Lower lobe of right lung (tissue), 2 donors: Measurements from ENCODE around the gene COQ10B. TPM values are rescaled to one million over a fixed set of nuclear protein-coding genes. Genes with fewer than 3 reads are reported as not detected.
"Not testable (repeated sequence)": the region's sequence is repeated elsewhere in the genome, so short reads cannot be mapped to it uniquely, and the experiment has no call there.

Experiments
- ATAC-seq, 2 donors: fragments of 200-7000 bp; cut with Tn5 transposase; one replicate each; pipeline ENCODE4 v1.9.1; 2020 to 2022; ENCODE audit warnings: mild to moderate bottlenecking in 2 of 2, moderate library complexity in 2 of 2
- DNase-seq: peaks from one replicate; pipeline ENCODE4 v3.0.0-alpha.2; 2020
- H3K27ac ChIP-seq: fragments of 200-600 bp; one replicate; pipeline ENCODE4 v1.8.0; 2022
- H3K27me3 ChIP-seq: fragments of 200-600 bp; one replicate; pipeline ENCODE4 v1.8.0; 2022; ENCODE audit warnings: low read depth
- H3K36me3 ChIP-seq: fragments of 200-600 bp; one replicate; pipeline ENCODE4 v1.8.0; 2022; ENCODE audit warnings: mild to moderate bottlenecking
- H3K4me1 ChIP-seq: fragments of 200-600 bp; one replicate; pipeline ENCODE4 v1.8.0; 2022
- H3K4me3 ChIP-seq: fragments of 200-600 bp; one replicate; pipeline ENCODE4 v1.8.0; 2022; ENCODE audit warnings: mild to moderate bottlenecking
- H3K9me3 ChIP-seq: fragments of 200-600 bp; one replicate; pipeline ENCODE4 v1.8.0; 2022
- intact Hi-C: fragments of 100-400 bp; cut with DNase I; formaldehyde crosslinking; loops from one replicate; pipeline ENCODE4 v1.11.0; 2022
- total RNA-seq: library from RNA; stranded (reverse); fragmentation: NEBNext Ultra II Directional; extraction: Animal tissue kit (Norgen Biotek cat#: 25700); gene quantifications from one replicate; pipeline ENCODE4 v1.2.1, GENCODE V29; 2021
- TF ChIP-seq, protein P1 (sequence below): fragments of 200-600 bp; IDR thresholded peaks from one replicate; pipeline ENCODE4 v1.8.0; 2022; ENCODE audit warnings: antibody characterized with exemption, mild to moderate bottlenecking
- donor health status: DM: no; HTN: yes; CAD: no; lungs with severe emphysema.

COQ10B gene
- total RNA-seq, 1 donor from 2014 or later = 24.3 TPM

DNA sequence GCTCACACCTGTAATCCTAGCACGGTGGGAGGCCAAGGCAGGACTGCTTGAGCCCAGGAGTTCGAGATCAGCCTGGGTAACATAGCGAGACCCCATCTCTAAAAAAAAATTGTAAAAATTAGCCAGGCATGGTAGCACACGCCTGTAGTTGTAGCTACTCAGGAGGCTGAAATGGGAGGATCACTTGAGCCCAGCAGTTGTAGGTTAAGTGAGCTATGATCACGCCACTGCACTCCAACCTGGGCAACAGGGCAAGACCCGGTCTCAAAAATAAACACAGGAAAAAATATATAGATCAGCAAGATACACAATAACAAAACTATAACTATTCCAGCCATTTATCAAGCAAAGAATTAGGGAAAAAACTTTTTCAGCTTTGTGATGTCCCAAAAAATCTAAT, 21.5 kb upstream of the COQ10B start:
- no peak overlapping the region for H3K27ac ChIP-seq
- H3K4me3 ChIP-seq = peak overlapping the region; percentile 89
- TF ChIP-seq, protein P1, sequence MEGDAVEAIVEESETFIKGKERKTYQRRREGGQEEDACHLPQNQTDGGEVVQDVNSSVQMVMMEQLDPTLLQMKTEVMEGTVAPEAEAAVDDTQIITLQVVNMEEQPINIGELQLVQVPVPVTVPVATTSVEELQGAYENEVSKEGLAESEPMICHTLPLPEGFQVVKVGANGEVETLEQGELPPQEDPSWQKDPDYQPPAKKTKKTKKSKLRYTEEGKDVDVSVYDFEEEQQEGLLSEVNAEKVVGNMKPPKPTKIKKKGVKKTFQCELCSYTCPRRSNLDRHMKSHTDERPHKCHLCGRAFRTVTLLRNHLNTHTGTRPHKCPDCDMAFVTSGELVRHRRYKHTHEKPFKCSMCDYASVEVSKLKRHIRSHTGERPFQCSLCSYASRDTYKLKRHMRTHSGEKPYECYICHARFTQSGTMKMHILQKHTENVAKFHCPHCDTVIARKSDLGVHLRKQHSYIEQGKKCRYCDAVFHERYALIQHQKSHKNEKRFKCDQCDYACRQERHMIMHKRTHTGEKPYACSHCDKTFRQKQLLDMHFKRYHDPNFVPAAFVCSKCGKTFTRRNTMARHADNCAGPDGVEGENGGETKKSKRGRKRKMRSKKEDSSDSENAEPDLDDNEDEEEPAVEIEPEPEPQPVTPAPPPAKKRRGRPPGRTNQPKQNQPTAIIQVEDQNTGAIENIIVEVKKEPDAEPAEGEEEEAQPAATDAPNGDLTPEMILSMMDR = no peak
- H3K36me3 ChIP-seq = peaks cover 12% of the 10 kb centered on the region
- no peaks in the 10 kb centered on the region for H3K27me3 ChIP-seq
- DNase-seq (no peak), ATAC-seq (no peak)
- intact Hi-C loops = no loop called here
- H3K4me1 ChIP-seq = peaks cover 74% of the 10 kb centered on the region
- no peaks in the 10 kb centered on the region for H3K9me3 ChIP-seq

DNA sequence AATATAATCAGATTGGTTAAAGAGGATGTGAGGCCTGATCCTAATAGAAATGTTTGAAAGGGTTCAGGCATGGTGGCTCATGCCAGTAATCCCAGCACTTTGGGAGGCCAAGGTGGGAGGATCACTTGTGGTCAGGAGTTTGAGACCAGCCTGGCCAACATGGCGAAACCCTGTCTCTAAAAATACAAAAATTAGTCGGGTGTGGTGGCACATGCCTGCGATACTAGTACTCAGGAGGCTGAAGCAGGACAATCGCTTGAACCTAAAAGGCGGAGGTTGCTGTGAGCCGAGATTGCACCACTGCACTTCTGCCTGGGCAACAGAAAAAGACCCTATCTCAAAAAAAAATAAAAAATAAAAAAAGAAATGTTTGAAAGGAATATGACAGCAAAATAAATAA, 20.8 kb upstream of the COQ10B start:
- Histone ChIP-seq H3K4me3 (peak overlapping the region; percentile 89), H3K36me3 (peaks cover 12% of the 10 kb centered on the region), H3K4me1 (peaks cover 67% of the 10 kb centered on the region)
- intact Hi-C loops, H3K27me3 ChIP-seq, ATAC-seq, H3K27ac ChIP-seq, DNase-seq, H3K9me3 ChIP-seq: not testable (repeated sequence)

DNA sequence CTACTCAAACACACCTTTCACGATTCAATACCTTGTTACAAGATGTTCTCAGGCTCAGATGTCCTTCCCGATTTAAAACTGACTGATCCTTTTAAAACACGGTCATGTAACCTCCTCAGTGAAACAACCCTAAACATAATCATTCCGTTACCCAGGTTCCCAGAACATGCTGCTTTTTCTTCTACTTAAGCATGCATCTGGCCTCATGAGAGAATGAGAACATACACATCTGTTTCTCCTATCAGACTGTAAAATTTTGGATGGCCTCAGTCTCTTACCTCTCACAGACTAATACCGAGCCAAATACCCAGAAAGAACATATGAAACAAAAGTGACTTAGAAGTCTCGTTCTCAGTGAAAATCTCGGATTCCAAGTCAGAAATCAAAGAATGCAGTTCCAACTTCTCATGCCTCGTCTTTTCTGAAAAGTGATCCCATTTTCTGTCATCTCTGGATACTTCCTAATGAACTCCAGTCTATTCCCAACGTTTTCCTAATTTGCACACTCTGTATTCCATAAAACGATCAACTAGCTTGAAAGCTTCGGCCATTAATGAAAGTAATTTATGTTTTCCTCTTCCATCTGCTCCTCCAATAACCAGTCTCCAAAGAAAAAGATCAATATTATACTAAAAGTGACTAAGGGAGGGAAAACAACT, 19.4 kb upstream of the COQ10B start:
- H3K4me1 ChIP-seq = peaks cover 53% of the 10 kb centered on the region
- DNase-seq = no peak
- peak overlapping the region; percentile 96 for H3K27ac ChIP-seq
- H3K27me3 ChIP-seq = no peaks in the 10 kb centered on the region
- TF ChIP-seq, protein P1 = no peak
- peaks cover 9% of the 10 kb centered on the region for H3K36me3 ChIP-seq
- intact Hi-C loops = no loop called here
- H3K9me3 ChIP-seq = no peaks in the 10 kb centered on the region
- peak overlapping the region; percentile 89 for H3K4me3 ChIP-seq
- no peak for ATAC-seq

DNA sequence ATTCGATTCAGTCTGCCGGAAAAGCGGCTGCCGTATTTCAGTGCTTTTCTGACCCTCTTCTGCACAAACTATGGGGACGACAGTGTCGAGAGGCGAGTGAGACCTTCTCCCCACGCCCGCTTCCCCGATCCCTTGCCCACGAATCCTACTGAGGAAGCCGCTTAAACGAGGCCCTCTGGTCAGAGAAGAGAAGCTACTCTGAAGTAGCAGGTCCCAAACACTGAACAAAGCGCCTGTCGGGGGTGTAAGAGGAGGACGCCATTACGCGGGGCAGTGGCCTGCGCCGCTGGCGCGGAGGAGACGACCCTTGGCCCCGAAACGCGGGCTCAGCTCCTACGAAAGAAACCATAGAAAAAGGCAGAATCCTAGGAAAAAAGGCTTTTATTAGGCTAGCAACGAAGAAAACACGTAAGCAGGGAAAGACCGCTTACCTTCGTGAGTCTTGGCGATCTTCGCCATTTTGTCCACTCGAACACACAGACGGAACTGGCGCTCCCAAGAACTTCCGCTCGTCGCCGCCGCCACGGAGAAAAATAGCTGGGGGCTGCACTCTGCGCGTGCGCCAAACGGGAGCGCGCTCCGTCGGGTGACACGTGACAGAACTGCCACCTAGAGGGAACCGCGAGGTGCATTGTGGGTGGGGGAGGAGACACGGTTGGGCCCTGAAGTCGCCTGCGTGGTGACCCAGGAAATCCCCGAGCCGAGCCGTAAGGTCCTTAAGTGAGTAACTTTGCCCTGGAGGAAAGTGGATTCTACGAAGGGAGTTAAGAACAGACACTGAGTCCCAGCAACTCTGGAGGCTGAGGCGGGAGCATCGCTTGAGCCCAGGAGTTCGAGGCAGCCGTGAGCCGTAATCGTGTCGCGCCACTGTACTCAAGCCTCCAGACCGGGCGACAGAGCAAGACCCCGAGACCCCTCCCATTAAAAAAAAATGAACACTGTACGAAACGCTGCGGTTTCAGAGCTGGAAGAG, 18.5 kb upstream of the COQ10B start, which contains the start of gene SF3B1:
Gene SF3B1 (minus strand): TSS at position 488 of the 973 bp plus-strand sequence. CDS start 29 bp downstream, at position 459.
- peaks cover 45% of the 10 kb centered on the region for H3K4me1 ChIP-seq
- intact Hi-C loops = no loop called here

DNA sequence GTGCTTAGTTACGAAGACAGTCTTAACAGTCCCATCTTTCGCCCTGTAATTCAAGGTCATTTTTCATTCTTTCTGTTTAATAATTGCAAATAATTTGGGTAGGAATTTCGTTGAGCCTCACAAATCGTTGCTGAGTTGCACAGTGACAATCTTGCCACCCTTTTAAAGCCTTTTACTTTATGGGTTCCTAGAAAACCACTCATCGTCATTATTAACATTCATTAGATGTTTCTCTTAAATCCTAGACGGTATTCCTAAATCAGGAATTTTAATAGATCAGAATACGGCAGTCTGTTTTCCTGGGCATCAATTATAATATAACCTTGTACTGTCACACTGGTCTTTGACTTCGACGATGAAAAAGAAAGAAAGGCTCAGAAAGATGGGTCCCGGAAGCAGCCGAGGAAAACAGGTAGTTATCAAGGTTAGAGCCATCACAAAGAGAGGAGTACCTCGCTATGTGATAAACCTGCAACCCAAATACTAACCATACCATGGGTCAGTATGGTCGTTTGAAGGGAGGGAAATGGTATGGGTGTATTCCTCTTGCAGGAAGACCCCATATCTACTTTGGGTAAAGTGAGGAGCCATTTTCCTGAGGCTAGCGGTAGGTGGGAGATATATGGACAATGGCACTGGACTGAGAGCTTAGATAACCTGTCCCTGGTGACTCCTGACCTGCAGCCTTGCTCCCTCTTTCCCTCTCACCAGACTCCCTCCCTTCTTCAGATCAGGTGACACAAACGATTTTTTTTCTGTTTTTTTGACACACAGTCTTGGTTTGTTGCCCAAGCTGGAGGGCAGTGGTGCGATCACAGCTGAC, 17.5 kb upstream of the COQ10B start:
- Histone ChIP-seq H3K9me3 (no peaks in the 10 kb centered on the region), H3K4me3 (peak overlapping the region; percentile 89), H3K36me3 (no peaks in the 10 kb centered on the region), H3K27me3 (no peaks in the 10 kb centered on the region), H3K4me1 (peaks cover 37% of the 10 kb centered on the region), H3K27ac (peak overlapping the region; percentile 96)
- ATAC-seq (no peak), DNase-seq (no peak)
- TF ChIP-seq, protein P1 = no peak
- intact Hi-C loops = no loop called here

More for the DNA sequence above, 18.5 kb upstream of the COQ10B start, which contains the start of gene SF3B1:
- H3K4me3 ChIP-seq = peak within 1 kb of the TSS; percentile 89
- ATAC-seq = peak; percentile 99 to 100
- peak; percentile 99 for DNase-seq
- H3K27me3 ChIP-seq = no peaks in the 10 kb centered on the region
- TF ChIP-seq, protein P1 = no peak
- H3K27ac ChIP-seq = peak within 1 kb of the TSS; percentile 96
- H3K36me3 ChIP-seq = peaks cover under 1% of the 10 kb centered on the region
- H3K9me3 ChIP-seq = no peaks in the 10 kb centered on the region
